NCI-H524 treated with DMSO at 0.1 percent for 48 hours (cell line): ENCODE results near the gene GPR55.
"Not testable (repeated sequence)": the region's sequence is repeated elsewhere in the genome, so short reads cannot be mapped to it uniquely, and the experiment has no call there.

Experiments used
- DNase-seq: peaks from one replicate; lab custom pipeline; 2025; lab: John Stamatoyannopoulos, UW

Gene GPR55, protein sequence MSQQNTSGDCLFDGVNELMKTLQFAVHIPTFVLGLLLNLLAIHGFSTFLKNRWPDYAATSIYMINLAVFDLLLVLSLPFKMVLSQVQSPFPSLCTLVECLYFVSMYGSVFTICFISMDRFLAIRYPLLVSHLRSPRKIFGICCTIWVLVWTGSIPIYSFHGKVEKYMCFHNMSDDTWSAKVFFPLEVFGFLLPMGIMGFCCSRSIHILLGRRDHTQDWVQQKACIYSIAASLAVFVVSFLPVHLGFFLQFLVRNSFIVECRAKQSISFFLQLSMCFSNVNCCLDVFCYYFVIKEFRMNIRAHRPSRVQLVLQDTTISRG

GRCh38 chr2:230924470-230925341, at the start of gene GPR55:
Gene GPR55, minus strand, starts transcription at chr2:230925242. Its CDS starts 14,280 bp downstream, at chr2:230910962.
- no peak for DNase-seq

GRCh38 chr2:230974096-230974913, 49.3 kb upstream of the GPR55 start:
- no peak for DNase-seq

DNA sequence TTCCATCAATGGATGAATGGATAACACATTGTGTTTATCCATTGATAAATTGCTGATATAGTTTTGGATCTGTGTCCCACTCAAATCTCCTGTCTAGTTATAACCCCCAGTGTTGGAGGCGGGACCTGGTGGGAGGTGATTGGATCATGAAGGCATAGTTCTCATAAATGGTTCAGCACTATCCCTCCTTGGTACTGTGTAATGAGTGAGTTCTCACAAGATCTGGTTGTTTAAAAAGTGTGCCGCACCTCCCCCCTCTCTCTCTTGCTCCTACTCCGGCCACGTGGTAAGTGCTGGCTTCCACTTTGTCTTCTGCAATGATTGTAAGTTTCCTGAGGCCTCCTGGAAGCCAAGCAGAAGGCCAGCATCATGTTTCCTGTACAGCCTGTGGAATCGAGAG, 47.0 kb upstream of the GPR55 start:
- DNase-seq = no peak

GRCh38 chr2:230969659-230970015, 44.6 kb upstream of the GPR55 start:
- no peak for DNase-seq

GRCh38 chr2:230968921-230969658, 44.0 kb upstream of the GPR55 start:
- DNase-seq = no peak

DNA sequence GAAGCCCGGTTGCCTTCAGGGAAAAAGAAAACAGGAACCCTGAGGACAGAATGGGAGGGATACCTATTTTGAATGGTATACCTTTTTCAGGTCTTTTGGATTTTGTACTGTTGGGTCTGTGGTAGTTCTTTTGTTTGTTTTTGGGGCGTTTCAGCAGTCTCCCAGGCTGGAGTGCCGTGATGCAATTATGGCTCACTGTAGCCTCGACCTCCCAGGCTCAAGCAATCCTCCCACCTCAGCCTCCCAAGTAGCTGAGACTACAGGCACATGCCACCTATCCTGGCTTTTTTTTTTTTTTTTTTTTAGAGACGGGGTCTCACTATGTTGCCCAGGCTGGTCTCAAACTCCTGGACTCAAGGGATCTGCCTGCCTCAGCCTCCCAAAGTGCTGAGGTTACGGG, 43.3 kb upstream of the GPR55 start:
- DNase-seq = not testable (repeated sequence)

GRCh38 chr2:230967113-230967512, 42.1 kb upstream of the GPR55 start:
- no peak for DNase-seq

GRCh38 chr2:230964136-230964730, 39.2 kb upstream of the GPR55 start:
- no peak for DNase-seq

- no peak for DNase-seq
Observed at GRCh38 chr2:230961091-230961491, 36.0 kb upstream of the GPR55 start.

DNA sequence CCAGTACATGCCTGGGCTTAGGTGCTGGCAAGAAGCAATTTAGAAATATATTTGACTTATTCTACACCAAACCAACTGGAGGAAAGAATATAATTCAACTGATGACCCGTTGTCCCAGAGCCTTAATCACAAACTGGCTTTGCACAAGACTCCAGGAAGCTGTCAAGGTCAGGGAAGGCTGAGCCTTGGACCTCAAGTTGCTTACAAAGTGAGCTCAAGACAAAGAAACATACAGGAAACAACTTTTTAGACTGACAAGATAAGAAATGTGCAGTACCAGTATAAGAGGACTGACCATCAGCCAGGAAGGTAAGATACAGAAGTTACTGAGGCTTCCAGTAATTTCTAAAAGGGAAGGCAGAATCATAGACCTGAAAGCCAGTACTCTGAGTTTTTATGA, 35.0 kb upstream of the GPR55 start:
- no peak for DNase-seq

DNA sequence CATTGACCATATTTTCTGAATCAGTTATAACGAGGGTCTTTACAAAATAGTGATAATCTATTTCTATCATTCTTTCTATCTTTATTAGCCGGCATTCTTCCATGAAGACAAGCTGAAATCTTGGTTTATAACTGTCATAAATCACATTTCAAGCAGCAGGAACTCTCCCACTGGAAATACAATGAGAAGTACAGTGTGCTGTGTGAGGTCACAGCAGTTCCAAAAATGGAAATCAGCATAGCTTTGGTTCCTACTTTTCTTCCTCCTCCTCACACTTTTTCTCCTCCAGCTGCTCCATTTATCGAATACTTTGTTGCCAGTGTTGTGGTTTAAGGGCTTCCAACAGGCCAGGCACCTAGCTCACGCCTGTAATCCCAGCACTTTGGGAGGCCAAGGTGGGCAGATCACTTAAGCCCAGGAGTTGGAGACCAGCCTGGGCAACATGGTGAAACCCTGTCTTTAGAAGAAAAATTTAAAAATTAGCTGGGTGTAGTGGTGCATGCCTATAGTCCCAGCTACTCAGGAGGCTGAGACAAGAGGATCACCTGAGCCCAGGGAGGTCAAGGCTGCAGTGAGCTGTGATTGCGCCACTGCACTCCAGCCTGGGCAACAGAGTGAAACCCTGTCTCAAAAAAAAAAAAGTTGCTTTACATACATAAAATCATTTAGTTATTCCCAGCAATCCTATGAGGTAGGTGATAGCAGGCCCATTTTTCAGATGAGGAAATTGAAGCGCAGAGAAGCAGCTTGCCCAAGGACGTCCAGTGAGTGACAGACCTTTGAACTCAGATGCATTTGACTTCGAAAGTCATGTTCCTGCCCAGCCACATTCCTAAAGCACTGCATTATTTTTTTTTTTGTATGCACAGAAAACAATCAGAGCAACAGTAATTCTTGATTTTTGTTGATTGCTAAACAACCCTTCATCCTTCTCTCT, 34.0 kb upstream of the GPR55 start:
- DNase-seq = no peak

DNA sequence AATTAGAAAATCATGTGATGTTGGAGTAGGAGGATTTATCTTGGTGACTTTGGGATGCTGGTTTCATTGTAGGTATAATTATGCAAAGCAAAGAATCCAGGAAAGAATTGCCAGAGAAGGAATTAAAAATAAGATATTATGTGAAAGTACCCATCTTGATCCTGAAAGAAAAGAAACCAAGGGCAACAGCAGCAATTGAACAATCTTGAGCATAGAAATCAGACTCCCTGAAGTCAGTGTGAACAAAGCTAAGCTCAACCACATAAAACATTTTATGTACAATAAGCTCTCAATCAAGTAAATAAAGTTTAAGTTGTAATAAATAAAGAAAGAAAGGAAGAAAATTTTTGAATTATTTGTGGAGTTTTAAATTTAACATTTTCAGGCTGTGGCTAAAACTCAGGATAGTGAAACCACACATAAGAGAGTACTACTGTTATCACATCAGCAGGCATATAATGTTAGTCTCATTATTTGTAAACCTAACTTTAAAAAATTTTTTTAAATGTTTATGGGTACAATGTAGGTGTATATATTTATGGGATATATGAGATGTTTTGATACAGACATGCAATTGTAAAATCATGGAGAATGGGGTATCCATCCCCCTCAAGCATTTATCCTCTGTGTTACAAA, 32.8 kb upstream of the GPR55 start:
- no peak for DNase-seq

DNA sequence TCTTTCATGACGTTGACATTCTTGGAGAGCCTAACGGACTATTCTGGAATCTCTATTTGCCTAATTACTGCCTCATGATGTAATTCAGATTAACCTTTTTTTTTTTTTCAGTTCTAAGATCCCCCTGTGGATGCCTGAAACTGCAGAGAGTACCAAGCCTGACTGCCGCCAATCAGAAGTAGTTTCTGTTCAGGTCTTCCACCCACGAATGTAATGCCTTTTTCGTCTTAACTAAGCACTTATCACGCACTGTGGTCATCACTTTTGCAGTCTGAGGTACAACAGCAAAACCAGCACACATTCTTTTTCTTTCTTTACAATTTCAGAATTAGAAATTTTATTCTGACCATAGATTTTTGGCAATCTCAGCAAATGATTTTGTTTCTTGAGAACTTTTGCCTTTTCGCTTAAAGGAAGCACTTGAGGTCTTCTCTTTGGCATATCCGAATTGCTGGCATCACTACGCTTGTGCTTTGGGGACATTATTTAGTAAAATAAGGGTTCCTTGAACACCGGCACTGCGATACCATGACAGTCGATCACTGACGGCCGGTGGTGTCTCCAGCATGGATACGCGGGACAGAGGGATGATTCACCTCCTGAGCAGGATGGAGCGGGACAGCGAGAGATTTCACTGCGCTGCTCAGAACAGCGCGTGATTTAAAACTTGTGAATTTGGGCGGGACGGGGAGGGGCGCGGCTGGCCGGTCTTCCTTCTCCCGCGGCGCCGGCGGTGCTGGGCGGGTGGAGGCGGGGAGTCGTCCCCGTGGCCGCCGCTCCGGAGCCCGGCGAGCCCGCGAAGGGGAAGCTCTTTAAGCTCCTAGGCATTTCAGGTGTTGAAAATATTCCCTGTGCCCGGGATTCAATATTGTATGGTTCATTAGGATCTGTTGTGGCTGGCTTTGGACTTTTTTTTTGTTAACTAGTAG, 32.0 kb upstream of the GPR55 start:
- no peak for DNase-seq

GRCh38 chr2:230955163-230955737, 30.2 kb upstream of the GPR55 start:
- DNase-seq = no peak

DNA sequence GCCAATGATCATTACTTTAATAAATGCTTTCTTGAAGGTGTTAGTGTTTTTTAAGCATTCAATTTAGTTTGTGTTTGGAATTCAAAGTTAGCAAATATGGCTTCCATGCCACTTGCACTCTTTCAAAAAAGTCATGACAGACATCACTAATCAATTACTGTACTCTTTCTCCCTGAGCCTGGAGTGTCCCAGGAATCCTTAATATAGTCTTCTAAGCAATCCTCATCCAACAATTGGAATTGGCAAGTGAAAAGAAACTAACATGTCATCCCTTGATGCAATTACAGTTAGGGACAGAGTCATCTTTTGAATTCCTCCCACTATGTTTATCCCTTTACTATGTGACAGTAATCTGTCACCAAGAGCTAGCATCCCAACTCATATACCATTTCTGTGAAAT, 29.7 kb upstream of the GPR55 start:
- DNase-seq = no peak

GRCh38 chr2:230953845-230954244, 28.8 kb upstream of the GPR55 start:
- DNase-seq = no peak

GRCh38 chr2:230952226-230952956, 27.3 kb upstream of the GPR55 start:
- DNase-seq = no peak

- no peak for DNase-seq
Observed at GRCh38 chr2:230951396-230951795, 26.4 kb upstream of the GPR55 start.
